Esophagus muscularis mucosa (tissue), 3 donors: Measurements from ENCODE around the gene CENPK.

Source experiments
- POLR2AphosphoS5 ChIP-seq, 2 donors: sonication (generic); formaldehyde crosslinking; IDR thresholded peaks; one replicate each; pipeline ENCODE4 v1.6.1; 2017; ENCODE audit warnings: antibody characterized with exemption in 2 of 2
- TF ChIP-seq, protein P1 (sequence below), 3 experiments: fragments of 200-600 bp in 2 of 3; fragments of 450-650 bp in 1 of 3; sonication (generic) in 2 of 3; IDR thresholded peaks; one replicate each; pipeline ENCODE4 v1.5.1; 2017 to 2019; ENCODE audit warnings: antibody characterized with exemption in 3 of 3, mild to moderate bottlenecking in 2 of 3, moderate library complexity in 1 of 3

- TF ChIP-seq POLR2AphosphoS5 (IDR thresholded peaks at IDR 0.05), result no peak
- TF ChIP-seq, protein P1, sequence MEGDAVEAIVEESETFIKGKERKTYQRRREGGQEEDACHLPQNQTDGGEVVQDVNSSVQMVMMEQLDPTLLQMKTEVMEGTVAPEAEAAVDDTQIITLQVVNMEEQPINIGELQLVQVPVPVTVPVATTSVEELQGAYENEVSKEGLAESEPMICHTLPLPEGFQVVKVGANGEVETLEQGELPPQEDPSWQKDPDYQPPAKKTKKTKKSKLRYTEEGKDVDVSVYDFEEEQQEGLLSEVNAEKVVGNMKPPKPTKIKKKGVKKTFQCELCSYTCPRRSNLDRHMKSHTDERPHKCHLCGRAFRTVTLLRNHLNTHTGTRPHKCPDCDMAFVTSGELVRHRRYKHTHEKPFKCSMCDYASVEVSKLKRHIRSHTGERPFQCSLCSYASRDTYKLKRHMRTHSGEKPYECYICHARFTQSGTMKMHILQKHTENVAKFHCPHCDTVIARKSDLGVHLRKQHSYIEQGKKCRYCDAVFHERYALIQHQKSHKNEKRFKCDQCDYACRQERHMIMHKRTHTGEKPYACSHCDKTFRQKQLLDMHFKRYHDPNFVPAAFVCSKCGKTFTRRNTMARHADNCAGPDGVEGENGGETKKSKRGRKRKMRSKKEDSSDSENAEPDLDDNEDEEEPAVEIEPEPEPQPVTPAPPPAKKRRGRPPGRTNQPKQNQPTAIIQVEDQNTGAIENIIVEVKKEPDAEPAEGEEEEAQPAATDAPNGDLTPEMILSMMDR (IDR thresholded peaks at IDR 0.05), result no peak
Measured at GRCh38 chr5:65612298-65612907, 49.4 kb upstream of the CENPK start.
